ENCODE data around the gene CCSAP.
A peak's percentile ranks its signal among the peaks of the same experiment; 100 is the strongest.

The CCSAP gene, protein sequence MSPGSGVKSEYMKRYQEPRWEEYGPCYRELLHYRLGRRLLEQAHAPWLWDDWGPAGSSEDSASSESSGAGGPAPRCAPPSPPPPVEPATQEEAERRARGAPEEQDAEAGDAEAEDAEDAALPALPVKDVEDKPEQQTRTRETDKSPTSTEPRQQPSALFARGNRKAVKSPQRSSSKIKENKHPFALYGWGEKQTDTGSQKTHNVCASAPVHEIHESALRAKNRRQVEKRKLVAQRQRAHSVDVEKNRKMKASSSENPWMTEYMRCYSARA

GRCh38 chr1:229342656-229343569 lies at the start of gene CCSAP:
CCSAP (minus strand) TSS chr1:229343047; CDS start chr1:229342465, 582 bp downstream.
- Histone ChIP-seq H3K27me3 (ENCODE audit: control insufficient read depth, insufficient read depth, low read length) (peaks cover 18% of the 10 kb centered on the region), H3K9ac (ENCODE audit: low read length) (peak within 1 kb of the TSS; percentile 70), H3K36me3 (ENCODE audit: control insufficient read depth, insufficient read depth, low read length) (no peaks in the 10 kb centered on the region), H3K9me3 (ENCODE audit: control insufficient read depth, low read length) (no peaks in the 10 kb centered on the region), H3K4me1 (ENCODE audit: control insufficient read depth, insufficient read depth, low read length) (peaks cover 14% of the 10 kb centered on the region), H3K4me3 (ENCODE audit: low read length) (peak within 1 kb of the TSS; percentile 46)

DNA sequence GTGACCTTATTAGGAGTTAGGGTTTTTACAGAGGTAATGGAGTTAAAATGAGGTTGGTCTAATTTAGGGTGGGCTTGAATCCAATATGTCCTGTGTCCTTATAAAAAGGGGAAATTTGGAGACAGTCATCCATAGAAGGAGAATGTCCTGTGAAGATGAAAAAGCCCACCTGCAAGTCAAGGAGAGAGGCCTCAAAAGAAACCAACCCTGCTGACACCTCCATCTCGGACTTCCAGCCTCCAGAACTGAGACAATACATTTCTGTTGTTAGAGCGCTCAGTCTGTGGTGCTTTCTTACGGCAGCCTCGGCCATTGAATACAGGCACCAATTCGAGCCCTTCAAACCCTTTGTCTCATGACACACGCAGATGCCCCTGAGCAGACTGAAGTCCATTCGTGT lies 47.3 kb upstream of the CCSAP start:
- no peaks in the 10 kb centered on the region for H3K36me3 ChIP-seq (ENCODE audit: control insufficient read depth, insufficient read depth, low read length)
- H3K9me3 ChIP-seq (ENCODE audit: control insufficient read depth, low read length) = no peaks in the 10 kb centered on the region
- H3K9ac ChIP-seq (ENCODE audit: low read length) = no peak overlapping the region
- no peaks in the 10 kb centered on the region for H3K4me1 ChIP-seq (ENCODE audit: control insufficient read depth, insufficient read depth, low read length)
- H3K4me3 ChIP-seq (ENCODE audit: low read length) = no peak overlapping the region
- H3K27me3 ChIP-seq (ENCODE audit: control insufficient read depth, insufficient read depth, low read length) = peaks cover 5% of the 10 kb centered on the region

DNA sequence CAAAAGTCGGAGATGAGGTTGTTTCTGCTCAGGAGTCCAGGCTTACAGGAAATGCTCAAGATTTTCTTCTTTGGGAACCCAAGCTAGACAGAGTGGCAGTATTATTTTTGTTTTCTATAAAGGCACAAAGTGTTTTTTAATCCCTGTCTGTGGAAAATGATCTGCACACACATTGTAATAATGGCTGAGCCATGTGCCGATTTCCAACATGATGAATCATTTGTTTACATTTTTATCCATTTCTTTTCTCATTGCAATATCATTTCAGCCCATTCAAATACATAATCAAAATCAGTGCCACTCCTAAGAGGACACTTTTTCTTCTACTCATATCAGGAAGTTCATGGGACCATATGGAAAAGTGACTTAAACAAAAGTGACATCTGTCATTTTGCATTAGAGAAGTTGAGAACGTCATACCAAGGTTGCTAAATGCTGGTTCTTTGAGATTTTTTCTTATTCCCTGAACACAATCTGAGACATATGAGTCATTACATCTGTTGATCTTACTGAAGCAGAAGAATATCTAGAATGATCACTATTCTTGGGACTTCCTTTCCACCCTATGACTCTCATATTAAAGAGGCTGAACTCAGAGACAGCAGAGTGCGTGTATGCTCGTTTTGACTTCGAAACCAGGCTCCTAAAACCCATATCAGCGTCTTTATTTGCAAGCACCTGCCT lies 46.2 kb upstream of the CCSAP start:
- no peaks in the 10 kb centered on the region for H3K9me3 ChIP-seq (ENCODE audit: control insufficient read depth, low read length)
- H3K4me1 ChIP-seq (ENCODE audit: control insufficient read depth, insufficient read depth, low read length) = no peaks in the 10 kb centered on the region
- H3K9ac ChIP-seq (ENCODE audit: low read length) = no peak overlapping the region
- H3K4me3 ChIP-seq (ENCODE audit: low read length) = no peak overlapping the region
- H3K27me3 ChIP-seq (ENCODE audit: control insufficient read depth, insufficient read depth, low read length) = peaks cover 3% of the 10 kb centered on the region
- no peaks in the 10 kb centered on the region for H3K36me3 ChIP-seq (ENCODE audit: control insufficient read depth, insufficient read depth, low read length)

DNA sequence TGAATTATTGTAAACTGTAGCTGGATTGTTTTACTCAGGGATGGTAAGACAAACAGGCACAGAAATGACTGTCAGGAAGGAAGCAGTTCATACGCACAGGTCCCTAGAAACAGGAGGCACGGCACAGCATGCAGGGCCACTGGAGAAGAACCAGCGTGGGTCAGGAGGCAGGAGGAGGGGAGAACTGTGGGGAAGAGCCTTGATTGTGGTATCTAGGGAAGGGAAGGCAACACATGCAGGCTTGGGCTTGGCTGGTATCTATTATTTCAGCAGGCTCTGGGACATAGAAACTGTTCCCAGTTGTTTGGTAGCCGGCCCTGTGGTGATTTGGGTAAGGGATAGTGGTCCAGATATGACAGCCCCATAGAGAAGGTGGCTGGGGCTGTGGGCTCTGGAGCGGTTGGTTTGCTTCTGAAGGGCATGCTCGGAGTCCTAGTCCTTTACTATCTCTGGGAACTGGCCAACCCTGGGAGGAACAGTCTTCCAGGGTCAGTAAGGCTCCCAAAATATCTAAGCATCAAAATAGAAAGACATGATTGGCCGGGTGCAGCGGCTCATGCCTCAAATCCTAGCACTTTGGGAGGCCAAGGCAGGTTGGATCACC lies 43.1 kb upstream of the CCSAP start:
- Histone ChIP-seq H3K9me3 (ENCODE audit: control insufficient read depth, low read length) (no peaks in the 10 kb centered on the region), H3K36me3 (ENCODE audit: control insufficient read depth, insufficient read depth, low read length) (no peaks in the 10 kb centered on the region), H3K4me1 (ENCODE audit: control insufficient read depth, insufficient read depth, low read length) (no peaks in the 10 kb centered on the region), H3K4me3 (ENCODE audit: low read length) (no peak overlapping the region), H3K9ac (ENCODE audit: low read length) (no peak overlapping the region), H3K27me3 (ENCODE audit: control insufficient read depth, insufficient read depth, low read length) (no peaks in the 10 kb centered on the region)

DNA sequence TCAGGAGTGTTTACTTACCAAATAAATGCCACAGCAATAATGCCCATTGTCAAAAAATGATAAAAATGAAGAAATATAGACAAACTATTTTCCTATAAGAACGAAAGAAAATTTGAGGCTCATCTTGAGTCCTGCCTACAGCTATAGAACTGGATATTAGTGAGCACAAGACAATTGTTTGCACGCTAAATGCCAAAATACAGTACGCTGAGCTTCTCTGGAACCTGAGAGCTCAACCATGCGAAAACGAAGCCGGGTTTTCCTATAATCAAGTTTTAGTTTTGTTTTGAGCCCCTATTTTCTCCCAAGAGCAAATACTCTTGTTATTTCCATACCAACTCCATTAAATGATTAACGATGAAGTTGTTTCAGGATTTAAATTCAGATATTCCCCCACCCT lies 42.0 kb upstream of the CCSAP start:
- H3K4me3 ChIP-seq (ENCODE audit: low read length) = no peak overlapping the region
- no peaks in the 10 kb centered on the region for H3K9me3 ChIP-seq (ENCODE audit: control insufficient read depth, low read length)
- no peaks in the 10 kb centered on the region for H3K27me3 ChIP-seq (ENCODE audit: control insufficient read depth, insufficient read depth, low read length)
- H3K9ac ChIP-seq (ENCODE audit: low read length) = no peak overlapping the region
- no peaks in the 10 kb centered on the region for H3K4me1 ChIP-seq (ENCODE audit: control insufficient read depth, insufficient read depth, low read length)
- no peaks in the 10 kb centered on the region for H3K36me3 ChIP-seq (ENCODE audit: control insufficient read depth, insufficient read depth, low read length)

GRCh38 chr1:229383961-229384360 lies 41.1 kb upstream of the CCSAP start:
- no peak overlapping the region for H3K9ac ChIP-seq (ENCODE audit: low read length)
- H3K9me3 ChIP-seq (ENCODE audit: control insufficient read depth, low read length) = no peaks in the 10 kb centered on the region
- no peaks in the 10 kb centered on the region for H3K27me3 ChIP-seq (ENCODE audit: control insufficient read depth, insufficient read depth, low read length)
- no peaks in the 10 kb centered on the region for H3K36me3 ChIP-seq (ENCODE audit: control insufficient read depth, insufficient read depth, low read length)
- no peaks in the 10 kb centered on the region for H3K4me1 ChIP-seq (ENCODE audit: control insufficient read depth, insufficient read depth, low read length)
- no peak overlapping the region for H3K4me3 ChIP-seq (ENCODE audit: low read length)

GRCh38 chr1:229383188-229383587 lies 40.3 kb upstream of the CCSAP start:
- Histone ChIP-seq H3K4me3 (ENCODE audit: low read length) (no peak overlapping the region), H3K36me3 (ENCODE audit: control insufficient read depth, insufficient read depth, low read length) (no peaks in the 10 kb centered on the region), H3K27me3 (ENCODE audit: control insufficient read depth, insufficient read depth, low read length) (no peaks in the 10 kb centered on the region), H3K9ac (ENCODE audit: low read length) (no peak overlapping the region), H3K9me3 (ENCODE audit: control insufficient read depth, low read length) (no peaks in the 10 kb centered on the region), H3K4me1 (ENCODE audit: control insufficient read depth, insufficient read depth, low read length) (no peaks in the 10 kb centered on the region)

DNA sequence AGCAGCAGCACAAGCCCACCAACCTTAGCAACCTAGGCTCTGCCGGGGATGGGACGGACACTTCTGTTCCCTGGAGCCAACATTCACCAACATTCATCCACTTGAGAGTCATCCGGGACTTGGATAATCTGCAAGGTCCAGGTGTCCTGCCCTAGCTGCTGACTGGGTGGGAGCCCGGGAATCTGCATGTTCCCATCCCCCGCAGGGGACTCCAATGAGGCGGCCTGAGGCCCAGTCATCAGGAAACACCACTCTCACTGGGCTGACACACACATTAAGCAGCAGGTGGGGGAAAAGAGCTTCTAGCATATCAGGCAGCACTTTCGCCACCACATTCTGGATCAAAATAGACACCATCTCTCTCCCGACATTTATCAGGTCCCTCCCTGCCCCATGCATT lies 38.4 kb upstream of the CCSAP start:
- H3K36me3 ChIP-seq (ENCODE audit: control insufficient read depth, insufficient read depth, low read length) = no peaks in the 10 kb centered on the region
- H3K9ac ChIP-seq (ENCODE audit: low read length) = no peak overlapping the region
- no peaks in the 10 kb centered on the region for H3K9me3 ChIP-seq (ENCODE audit: control insufficient read depth, low read length)
- H3K27me3 ChIP-seq (ENCODE audit: control insufficient read depth, insufficient read depth, low read length) = no peaks in the 10 kb centered on the region
- H3K4me3 ChIP-seq (ENCODE audit: low read length) = no peak overlapping the region
- no peaks in the 10 kb centered on the region for H3K4me1 ChIP-seq (ENCODE audit: control insufficient read depth, insufficient read depth, low read length)

- H3K4me3 ChIP-seq (ENCODE audit: low read length) = no peak overlapping the region
- H3K9me3 ChIP-seq (ENCODE audit: control insufficient read depth, low read length) = no peaks in the 10 kb centered on the region
- no peaks in the 10 kb centered on the region for H3K27me3 ChIP-seq (ENCODE audit: control insufficient read depth, insufficient read depth, low read length)
- no peaks in the 10 kb centered on the region for H3K4me1 ChIP-seq (ENCODE audit: control insufficient read depth, insufficient read depth, low read length)
- H3K36me3 ChIP-seq (ENCODE audit: control insufficient read depth, insufficient read depth, low read length) = no peaks in the 10 kb centered on the region
- no peak overlapping the region for H3K9ac ChIP-seq (ENCODE audit: low read length)
Measured at GRCh38 chr1:229380536-229381160, 37.8 kb upstream of the CCSAP start.

GRCh38 chr1:229379846-229380245 lies 37.0 kb upstream of the CCSAP start:
- no peak overlapping the region for H3K9ac ChIP-seq (ENCODE audit: low read length)
- no peaks in the 10 kb centered on the region for H3K4me1 ChIP-seq (ENCODE audit: control insufficient read depth, insufficient read depth, low read length)
- H3K27me3 ChIP-seq (ENCODE audit: control insufficient read depth, insufficient read depth, low read length) = no peaks in the 10 kb centered on the region
- no peaks in the 10 kb centered on the region for H3K9me3 ChIP-seq (ENCODE audit: control insufficient read depth, low read length)
- H3K4me3 ChIP-seq (ENCODE audit: low read length) = no peak overlapping the region
- H3K36me3 ChIP-seq (ENCODE audit: control insufficient read depth, insufficient read depth, low read length) = no peaks in the 10 kb centered on the region

DNA sequence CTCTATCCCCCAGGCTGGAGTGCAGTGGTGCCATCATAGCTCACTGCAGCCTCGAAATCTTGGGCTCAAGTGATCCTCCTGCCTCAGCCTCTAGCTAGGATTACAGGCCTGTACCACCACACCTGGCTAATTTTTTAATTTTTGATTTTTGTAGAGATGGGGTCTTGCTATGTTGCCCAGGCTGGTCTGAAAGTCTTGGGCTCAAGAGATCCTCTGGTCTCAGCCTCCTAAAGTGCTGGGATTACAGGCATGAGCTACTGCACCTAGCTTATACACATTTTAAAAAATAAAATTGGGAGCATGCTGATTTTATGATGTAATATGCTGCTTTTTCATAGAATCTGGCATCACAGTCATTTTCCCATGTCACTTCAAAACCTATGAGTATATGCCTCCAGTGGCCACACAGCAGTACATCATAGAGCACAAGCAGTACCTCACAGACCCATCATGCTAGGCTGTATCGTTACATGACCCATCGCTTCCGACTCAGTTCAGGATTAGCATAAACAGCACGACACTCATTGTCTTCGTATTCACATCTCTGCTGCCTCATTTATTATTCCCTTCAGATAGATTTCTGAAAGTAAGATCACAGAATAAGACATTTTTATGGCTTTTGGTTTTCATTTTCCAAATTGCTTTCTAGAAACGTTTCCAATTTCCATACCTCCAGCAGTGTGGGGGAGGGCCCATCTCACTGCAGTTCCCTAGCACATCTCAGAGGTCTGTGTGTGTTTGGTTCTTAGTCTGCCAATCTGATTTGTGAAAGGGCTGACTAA lies 35.9 kb upstream of the CCSAP start:
- Histone ChIP-seq H3K4me1 (ENCODE audit: control insufficient read depth, insufficient read depth, low read length) (no peaks in the 10 kb centered on the region), H3K9me3 (ENCODE audit: control insufficient read depth, low read length) (no peaks in the 10 kb centered on the region), H3K9ac (ENCODE audit: low read length) (no peak overlapping the region), H3K36me3 (ENCODE audit: control insufficient read depth, insufficient read depth, low read length) (no peaks in the 10 kb centered on the region), H3K27me3 (ENCODE audit: control insufficient read depth, insufficient read depth, low read length) (no peaks in the 10 kb centered on the region), H3K4me3 (ENCODE audit: low read length) (no peak overlapping the region)

All from mucosa of stomach (tissue), 1 donor.